Measurements from ENCODE around the gene SLC13A1. TPM values are rescaled to one million over a fixed set of nuclear protein-coding genes. Genes with fewer than 3 reads are reported as not detected.

The SLC13A1 gene
- total and polyA plus RNA-seq, 2 experiments from 2014 or later = not detected

- TF ChIP-seq ETS1 (IDR thresholded peaks at IDR 0.05) (no peak), STAT1 (IDR thresholded peaks at IDR 0.05; ENCODE audit: unreplicated experiment) (no peak), EZH2phosphoT487 (IDR thresholded peaks at IDR 0.05; ENCODE audit: unreplicated experiment) (no peak)
Measured at GRCh38 chr7:123218866-123219265, 19.1 kb upstream of the SLC13A1 start (continued).

- Histone ChIP-seq H3K4me2 (no peak overlapping the region), H4K20me1 (replicated peaks; ENCODE audit: insufficient read depth) (no peaks in the 10 kb centered on the region), H3K4me3 (no peak overlapping the region), H2AFZ (no peak overlapping the region), H3K36me3 (ENCODE audit: insufficient read depth) (peaks cover 7% of the 10 kb centered on the region), H3F3A (replicated peaks; ENCODE audit: low read depth) (no peaks in the 10 kb centered on the region), H3K9me2 (ENCODE audit: insufficient read depth) (peaks cover 4% of the 10 kb centered on the region; the same call in 1 of the 2 replicates), H3K27ac (ENCODE audit: low read depth) (no peak overlapping the region), H3K4me1 (ENCODE audit: insufficient read depth) (no peaks in the 10 kb centered on the region), H3K79me2 (replicated peaks; ENCODE audit: insufficient read depth) (no peaks in the 10 kb centered on the region), H3K27me3 (ENCODE audit: insufficient read depth) (no peaks in the 10 kb centered on the region)
- no peak for ATAC-seq
- H3K27ac Mint-ChIP-seq = no peak overlapping the region
- H3K4me3 Mint-ChIP-seq = no peak overlapping the region
- peaks cover 25% of the 10 kb centered on the region; the same call in 2 of the 3 replicates for H3K36me3 Mint-ChIP-seq (ENCODE audit: low read depth)
- TF ChIP-seq ZNF462 (CRISPR knock-in tag; IDR thresholded peaks at IDR 0.05) (no peak), EZH2phosphoT487 (IDR thresholded peaks at IDR 0.05; ENCODE audit: unreplicated experiment) (no peak), JUNB (IDR thresholded peaks at IDR 0.05; ENCODE audit: unreplicated experiment) (no peak), CREB1 (CRISPR knock-in tag; IDR thresholded peaks at IDR 0.05; ENCODE audit: low read depth) (no peak), ZNF331 (CRISPR knock-in tag; IDR thresholded peaks at IDR 0.05; ENCODE audit: low read depth) (no peak), CTCF (conservative IDR thresholded peaks at IDR 0.05; ENCODE audit: low read depth in 2 of 2) (no peak), EZH2 (IDR thresholded peaks at IDR 0.05; ENCODE audit: low read depth, unreplicated experiment) (no peak), ZNF114 (CRISPR knock-in tag; IDR thresholded peaks at IDR 0.05) (no peak), REST (IDR thresholded peaks at IDR 0.05; ENCODE audit: unreplicated experiment) (no peak), POLR2AphosphoS5 (IDR thresholded peaks at IDR 0.05; ENCODE audit: low read depth) (no peak), STAT1 (IDR thresholded peaks at IDR 0.05; ENCODE audit: unreplicated experiment) (no peak), NANOG (IDR thresholded peaks at IDR 0.05; ENCODE audit: borderline replicate concordance) (no peak)
- H3K4me1 Mint-ChIP-seq = no peaks in the 10 kb centered on the region
- H3K27me3 Mint-ChIP-seq (ENCODE audit: insufficient read depth, low read depth, poor library complexity) = no peaks in the 10 kb centered on the region
- no peak for DNase-seq (ENCODE audit: low spot score)
- peaks cover 38% of the 10 kb centered on the region for H3K9me3 Mint-ChIP-seq
Measured at GRCh38 chr7:123216825-123217224, 17.1 kb upstream of the SLC13A1 start.

Measured in GM23338 (cell line).